ENCODE results near the gene CENPO. TPM values are rescaled to one million over a fixed set of nuclear protein-coding genes. Genes with fewer than 3 reads are reported as not detected.

CENPO gene
- total and polyA plus RNA-seq, 8 donors = 0.69 to 2.8 (median 2.0) TPM

DNA sequence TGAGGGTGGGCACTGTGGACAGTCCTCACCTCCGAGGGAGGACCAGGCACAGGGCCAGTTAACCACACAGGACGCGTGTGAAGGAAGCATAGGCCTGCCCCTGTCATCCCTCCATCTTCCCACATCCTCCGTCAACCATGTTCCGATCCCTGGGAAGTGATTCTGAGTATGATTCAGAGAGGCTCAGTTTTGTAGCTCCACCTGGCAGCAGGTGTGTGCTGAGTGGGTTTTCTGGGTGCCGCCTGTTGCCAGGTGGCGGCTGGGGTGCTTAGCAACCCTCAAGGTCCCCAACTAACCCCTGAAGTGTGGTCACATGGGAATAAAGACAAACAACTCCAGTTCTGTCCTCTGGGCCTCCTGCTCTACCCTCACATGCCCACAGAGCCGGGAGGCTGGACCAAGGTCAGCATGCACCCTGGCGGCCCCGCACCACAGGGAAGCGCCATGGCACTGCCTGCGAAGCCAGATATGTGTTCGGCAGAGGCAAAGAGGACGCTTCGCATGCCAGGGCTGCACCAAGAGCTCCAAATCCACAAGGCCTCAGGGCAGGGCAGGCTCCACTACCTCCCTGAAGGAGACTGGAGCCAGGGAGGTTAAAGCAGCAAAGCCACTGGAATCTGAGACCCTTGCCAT is 66.9 kb downstream of the CENPO start:
- no peak for FAIRE-seq

GRCh38 chr2:24860631-24861030 is 67.4 kb downstream of the CENPO start:
- Histone ChIP-seq H3K36me3 (no peaks in the 10 kb centered on the region), H3K27me3 (no peaks in the 10 kb centered on the region), H3K4me1 (no peaks in the 10 kb centered on the region), H3K9me3 (no peaks in the 10 kb centered on the region), H3K4me3 (no peak overlapping the region), H3K27ac (no peak overlapping the region)
- DNase-seq = peak in 1 of 6 donors; percentile 34
- WGBS, 2 donors = 91 to 92% methylated on average over 7 of the region's 7 CpGs
- intact Hi-C loops (cut with DNase I) = no loop called here
- TF ChIP-seq, protein P1, sequence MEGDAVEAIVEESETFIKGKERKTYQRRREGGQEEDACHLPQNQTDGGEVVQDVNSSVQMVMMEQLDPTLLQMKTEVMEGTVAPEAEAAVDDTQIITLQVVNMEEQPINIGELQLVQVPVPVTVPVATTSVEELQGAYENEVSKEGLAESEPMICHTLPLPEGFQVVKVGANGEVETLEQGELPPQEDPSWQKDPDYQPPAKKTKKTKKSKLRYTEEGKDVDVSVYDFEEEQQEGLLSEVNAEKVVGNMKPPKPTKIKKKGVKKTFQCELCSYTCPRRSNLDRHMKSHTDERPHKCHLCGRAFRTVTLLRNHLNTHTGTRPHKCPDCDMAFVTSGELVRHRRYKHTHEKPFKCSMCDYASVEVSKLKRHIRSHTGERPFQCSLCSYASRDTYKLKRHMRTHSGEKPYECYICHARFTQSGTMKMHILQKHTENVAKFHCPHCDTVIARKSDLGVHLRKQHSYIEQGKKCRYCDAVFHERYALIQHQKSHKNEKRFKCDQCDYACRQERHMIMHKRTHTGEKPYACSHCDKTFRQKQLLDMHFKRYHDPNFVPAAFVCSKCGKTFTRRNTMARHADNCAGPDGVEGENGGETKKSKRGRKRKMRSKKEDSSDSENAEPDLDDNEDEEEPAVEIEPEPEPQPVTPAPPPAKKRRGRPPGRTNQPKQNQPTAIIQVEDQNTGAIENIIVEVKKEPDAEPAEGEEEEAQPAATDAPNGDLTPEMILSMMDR (IDR thresholded peaks at IDR 0.05) = no peak
- no peak for ATAC-seq
- no peak for FAIRE-seq

More for the DNA sequence above, 66.9 kb downstream of the CENPO start:
- WGBS, 2 donors = 81 to 89% methylated on average over 15 of the region's 15 CpGs
- Histone ChIP-seq H3K4me1 (no peaks in the 10 kb centered on the region), H3K27ac (no peak overlapping the region), H3K4me3 (no peak overlapping the region), H3K36me3 (no peaks in the 10 kb centered on the region), H3K9me3 (no peaks in the 10 kb centered on the region), H3K27me3 (no peaks in the 10 kb centered on the region)
- intact Hi-C loops (cut with DNase I) = no loop called here
- DNase-seq (peak in 1 of 6 donors; percentile 48), ATAC-seq (peak in 3 of 4 donors; percentile 11 to 62 (median 48))
- TF ChIP-seq, protein P1 (IDR thresholded peaks at IDR 0.05) = no peak

DNA sequence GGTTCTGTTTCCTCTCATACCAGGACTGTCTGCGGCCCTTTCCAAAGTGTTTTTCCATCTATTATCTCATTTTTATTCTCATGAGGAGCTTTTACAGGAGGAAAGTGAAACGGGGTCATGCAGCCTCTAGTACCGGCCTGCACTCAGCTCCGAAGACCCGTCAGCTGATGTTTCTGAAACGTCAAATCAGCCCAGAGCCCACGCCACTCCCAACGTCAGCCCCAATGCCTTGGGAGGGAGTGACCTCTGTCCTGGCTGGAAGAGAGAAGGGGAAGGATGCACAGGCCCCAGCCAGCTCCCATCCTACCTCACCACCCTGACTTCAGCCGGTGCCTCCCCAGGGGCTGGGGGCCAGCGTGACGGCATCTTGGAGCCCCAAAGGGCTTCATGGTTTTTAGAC is 68.3 kb downstream of the CENPO start:
- no peaks in the 10 kb centered on the region for H3K36me3 ChIP-seq
- TF ChIP-seq, protein P1 (IDR thresholded peaks at IDR 0.05) = no peak
- no peaks in the 10 kb centered on the region for H3K27me3 ChIP-seq
- no peaks in the 10 kb centered on the region for H3K4me1 ChIP-seq
- H3K4me3 ChIP-seq = no peak overlapping the region
- FAIRE-seq (no peak), DNase-seq (peak in 1 of 6 donors; percentile 10), ATAC-seq (peak in 2 of 4 donors; percentile 33 to 34)
- WGBS, 2 donors = 90 to 91% methylated on average over 11 of the region's 11 CpGs
- H3K9me3 ChIP-seq = no peaks in the 10 kb centered on the region
- H3K27ac ChIP-seq = no peak overlapping the region
- intact Hi-C loops (cut with DNase I) = no loop called here

GRCh38 chr2:24863641-24864040 is 70.4 kb downstream of the CENPO start:
- intact Hi-C loops (cut with DNase I) = no loop called here
- ATAC-seq = no peak
- Histone ChIP-seq H3K36me3 (no peaks in the 10 kb centered on the region), H3K4me1 (no peaks in the 10 kb centered on the region), H3K27me3 (no peaks in the 10 kb centered on the region), H3K27ac (no peak overlapping the region), H3K4me3 (no peak overlapping the region), H3K9me3 (no peaks in the 10 kb centered on the region)
- TF ChIP-seq, protein P1 (IDR thresholded peaks at IDR 0.05) = no peak
- WGBS, 2 donors = 86 to 98% methylated on average over 3 of the region's 3 CpGs
- DNase-seq = no peak
- no peak for FAIRE-seq

GRCh38 chr2:24866946-24867345 is 73.7 kb downstream of the CENPO start:
- no peaks in the 10 kb centered on the region for H3K4me1 ChIP-seq
- no peak overlapping the region for H3K27ac ChIP-seq
- H3K9me3 ChIP-seq = no peaks in the 10 kb centered on the region
- TF ChIP-seq, protein P1 (IDR thresholded peaks at IDR 0.05) = no peak
- H3K4me3 ChIP-seq = no peak overlapping the region
- FAIRE-seq (no peak), DNase-seq (no peak), ATAC-seq (no peak)
- intact Hi-C loops (cut with DNase I) = no loop called here
- 91 to 99% methylated on average over 6 of the region's 6 CpGs for WGBS, 2 donors
- H3K27me3 ChIP-seq = no peaks in the 10 kb centered on the region
- no peaks in the 10 kb centered on the region for H3K36me3 ChIP-seq

Data from pancreas (tissue), 10 donors.